Neural crest cell (in vitro differentiated cells): Measurements from ENCODE around the gene TTC23. TPM values are rescaled to one million over a fixed set of nuclear protein-coding genes. Genes with fewer than 3 reads are reported as not detected.

Experiments used
- DNase-seq: peaks from one replicate; pipeline ENCODE4 v3.0.0; 2021; ENCODE audit warnings: low read depth, mixed read lengths, low spot score
- H3K27ac Mint-ChIP-seq: one replicate; pipeline ENCODE4 v1.8.0; 2021; ENCODE audit warnings: mild to moderate bottlenecking, mixed read lengths; ENCODE audit not compliant: unreplicated experiment
- H3K27me3 Mint-ChIP-seq: 2 replicates; pipeline ENCODE4 v1.8.0; 2021; ENCODE audit warnings: low read depth, mild to moderate bottlenecking, mixed read lengths
- H3K36me3 Mint-ChIP-seq: 2 replicates; pipeline ENCODE4 v1.8.0; 2021; ENCODE audit warnings: low read depth, mild to moderate bottlenecking, mixed read lengths
- H3K4me1 Mint-ChIP-seq: 2 replicates; pipeline ENCODE4 v1.8.0; 2021; ENCODE audit warnings: mixed read lengths
- H3K4me3 Mint-ChIP-seq: one replicate; pipeline ENCODE4 v1.8.0; 2021; ENCODE audit warnings: mild to moderate bottlenecking, mixed read lengths
- H3K9me3 Mint-ChIP-seq: 2 replicates; pipeline ENCODE4 v1.8.0; 2021; ENCODE audit warnings: mixed read lengths
- CTCF ChIP-seq: fragments of 200-600 bp; sonication (generic); conservative IDR thresholded peaks from 2 replicates; pipeline ENCODE4 v1.5.0; 2021; ENCODE audit warnings: antibody characterized with exemption, mild to moderate bottlenecking
- total RNA-seq: library from RNA; stranded (reverse); gene quantifications from 2 replicates; pipeline ENCODE4 v1.2.1, GENCODE V29; 2021

Gene TTC23
- total RNA-seq, 1 donor from 2014 or later: 25.7 TPM

GRCh38 chr15:99180964-99181306 is 68.4 kb downstream of the TTC23 start:
- DNase-seq: no peak
- no peak overlapping the region for H3K4me3 Mint-ChIP-seq
- peaks cover 3% of the 10 kb centered on the region for H3K9me3 Mint-ChIP-seq
- no peak for TF ChIP-seq CTCF
- no peak overlapping the region for H3K27ac Mint-ChIP-seq
- peaks cover 17% of the 10 kb centered on the region for H3K4me1 Mint-ChIP-seq
- H3K27me3 Mint-ChIP-seq: no peaks in the 10 kb centered on the region
- H3K36me3 Mint-ChIP-seq: peaks cover 19% of the 10 kb centered on the region

GRCh38 chr15:99180086-99180963 is 69.1 kb downstream of the TTC23 start:
- no peak overlapping the region for H3K27ac Mint-ChIP-seq
- H3K27me3 Mint-ChIP-seq: no peaks in the 10 kb centered on the region
- H3K36me3 Mint-ChIP-seq: peaks cover 16% of the 10 kb centered on the region
- no peak overlapping the region for H3K4me3 Mint-ChIP-seq
- no peak for DNase-seq
- peaks cover 3% of the 10 kb centered on the region for H3K9me3 Mint-ChIP-seq
- peaks cover 11% of the 10 kb centered on the region for H3K4me1 Mint-ChIP-seq
- no peak for TF ChIP-seq CTCF

GRCh38 chr15:99177679-99178078 is 71.7 kb downstream of the TTC23 start:
- H3K27ac Mint-ChIP-seq: no peak overlapping the region
- H3K36me3 Mint-ChIP-seq: peaks cover 3% of the 10 kb centered on the region
- H3K9me3 Mint-ChIP-seq: no peaks in the 10 kb centered on the region
- H3K4me1 Mint-ChIP-seq: peaks cover 6% of the 10 kb centered on the region
- no peak overlapping the region for H3K4me3 Mint-ChIP-seq
- TF ChIP-seq CTCF: no peak
- DNase-seq: no peak
- no peaks in the 10 kb centered on the region for H3K27me3 Mint-ChIP-seq

- Mint-ChIP-seq H3K36me3 (peaks cover 2% of the 10 kb centered on the region), H3K4me3 (no peak overlapping the region), H3K27me3 (no peaks in the 10 kb centered on the region), H3K27ac (no peak overlapping the region), H3K9me3 (no peaks in the 10 kb centered on the region), H3K4me1 (peaks cover 6% of the 10 kb centered on the region)
- TF ChIP-seq CTCF: no peak
- DNase-seq: no peak
Observed at GRCh38 chr15:99176757-99177156, 72.6 kb downstream of the TTC23 start.

GRCh38 chr15:99174567-99175395 is 74.6 kb downstream of the TTC23 start:
- Mint-ChIP-seq H3K36me3 (peaks cover 2% of the 10 kb centered on the region), H3K4me3 (no peak overlapping the region), H3K4me1 (no peaks in the 10 kb centered on the region), H3K27ac (peak overlapping the region; percentile 3), H3K27me3 (no peaks in the 10 kb centered on the region), H3K9me3 (no peaks in the 10 kb centered on the region)
- no peak for TF ChIP-seq CTCF
- no peak for DNase-seq
